T-helper 17 cell (primary cell): ENCODE data around the gene CUX1. TPM values are rescaled to one million over a fixed set of nuclear protein-coding genes. Genes with fewer than 3 reads are reported as not detected.

Source experiments
- ATAC-seq: fragments of 150-1000 bp; cut with Tn5 transposase; 2 replicates; pipeline ENCODE4 v1.10.0; 2021; ENCODE audit warnings: mild to moderate bottlenecking, moderate library complexity
- DNase-seq, 3 donors: peaks; one replicate each; pipeline versions ENCODE4 v3.0.0 to v3.0.0-alpha.2; 2020 to 2021
- H3K9me3 ChIP-seq: one replicate; pipeline ENCODE4 v1.7.0; 2013; ENCODE audit warnings: low read length, mild to moderate bottlenecking; ENCODE audit not compliant: control insufficient read depth, poor library complexity, severe bottlenecking
- H3K27ac Mint-ChIP-seq: one replicate; pipeline ENCODE4 v1.8.0; 2022; ENCODE audit warnings: mild to moderate bottlenecking, moderate library complexity, mixed read lengths
- H3K27me3 Mint-ChIP-seq: one replicate; pipeline ENCODE4 v1.8.0; 2022; ENCODE audit warnings: mixed read lengths
- H3K36me3 Mint-ChIP-seq: one replicate; pipeline ENCODE4 v1.8.0; 2022; ENCODE audit warnings: low read depth, mixed read lengths
- H3K4me1 Mint-ChIP-seq: one replicate; pipeline ENCODE4 v1.8.0; 2022; ENCODE audit warnings: mild to moderate bottlenecking, mixed read lengths
- H3K4me3 Mint-ChIP-seq: one replicate; pipeline ENCODE4 v1.8.0; 2022; ENCODE audit warnings: mild to moderate bottlenecking, moderate library complexity, mixed read lengths
- total RNA-seq, 4 donors: library from RNA in 2 of 4; stranded (reverse) in 2 of 4; gene quantifications; one replicate each; pipeline ENCODE4 v1.2.3 and lab custom pipeline; 2022 to 2026

Gene CUX1
- total RNA-seq, 2 donors from 2014 or later = 35.6 to 52.8 TPM

GRCh38 chr7:102189756-102190155, 372.3 kb downstream of the CUX1 start:
- DNase-seq = no peak
- Mint-ChIP-seq H3K4me1 (peaks cover 6% of the 10 kb centered on the region), H3K27me3 (no peaks in the 10 kb centered on the region), H3K36me3 (peaks cover 7% of the 10 kb centered on the region), H3K4me3 (no peak overlapping the region), H3K27ac (no peak overlapping the region)
- ATAC-seq = no peak
- no peaks in the 10 kb centered on the region for H3K9me3 ChIP-seq

GRCh38 chr7:102190776-102191350, 373.4 kb downstream of the CUX1 start:
- ATAC-seq (no peak), DNase-seq (no peak)
- peaks cover 6% of the 10 kb centered on the region for H3K4me1 Mint-ChIP-seq
- H3K9me3 ChIP-seq = no peaks in the 10 kb centered on the region
- no peak overlapping the region for H3K4me3 Mint-ChIP-seq
- no peak overlapping the region for H3K27ac Mint-ChIP-seq
- peaks cover 7% of the 10 kb centered on the region for H3K36me3 Mint-ChIP-seq
- no peaks in the 10 kb centered on the region for H3K27me3 Mint-ChIP-seq

DNA sequence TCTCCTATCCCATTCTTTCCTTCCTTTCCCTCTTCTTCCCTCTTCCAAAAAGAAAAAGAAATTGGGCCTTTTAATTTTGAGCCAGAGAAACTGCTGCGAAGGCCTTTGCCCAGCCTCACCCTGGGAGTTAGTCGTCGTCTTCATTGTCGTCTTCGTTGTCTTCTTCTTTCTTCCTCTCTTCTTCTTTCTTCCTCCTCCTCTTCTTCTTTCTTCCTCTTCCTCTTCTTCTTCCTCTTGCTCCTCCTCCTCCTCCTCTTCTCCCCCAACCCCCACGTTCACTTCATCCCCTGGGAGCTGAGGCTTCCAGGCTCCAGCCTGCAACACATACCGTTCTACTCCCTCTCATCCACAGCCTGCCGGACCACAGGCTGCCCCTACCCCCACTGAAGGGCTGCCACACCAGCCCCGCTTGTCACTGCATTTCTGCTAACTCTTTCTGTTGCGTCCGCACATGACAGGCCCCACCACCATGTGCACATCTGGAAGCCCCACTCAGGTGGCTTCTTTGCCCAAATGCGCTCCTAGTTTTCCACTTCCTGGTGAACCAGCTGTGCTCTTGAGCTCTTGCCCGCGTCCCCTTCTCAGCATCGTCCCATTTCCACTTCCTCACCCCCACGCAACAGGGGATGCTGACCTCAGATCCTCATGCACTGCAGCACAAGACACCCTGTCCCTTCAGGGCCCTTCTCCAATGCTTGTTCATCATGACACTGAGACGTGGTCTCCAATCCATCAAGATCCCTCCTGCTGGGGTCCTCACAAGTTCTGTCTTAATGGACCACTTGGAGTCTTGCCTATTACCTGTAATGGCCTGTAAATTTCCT, 374.3 kb downstream of the CUX1 start:
- Mint-ChIP-seq H3K27ac (no peak overlapping the region), H3K36me3 (peaks cover 9% of the 10 kb centered on the region), H3K4me1 (peaks cover 8% of the 10 kb centered on the region), H3K4me3 (no peak overlapping the region), H3K27me3 (no peaks in the 10 kb centered on the region)
- no peaks in the 10 kb centered on the region for H3K9me3 ChIP-seq
- ATAC-seq = no peak
- DNase-seq = no peak

- peaks cover 9% of the 10 kb centered on the region for H3K4me1 Mint-ChIP-seq
- peaks cover 11% of the 10 kb centered on the region for H3K36me3 Mint-ChIP-seq
- ATAC-seq = no peak
These were observed 375.4 kb downstream of the CUX1 start for GRCh38 chr7:102192790-102193189.

GRCh38 chr7:102193806-102194205, 376.4 kb downstream of the CUX1 start:
- DNase-seq (no peak), ATAC-seq (no peak)
- Mint-ChIP-seq H3K36me3 (peaks cover 9% of the 10 kb centered on the region), H3K27me3 (no peaks in the 10 kb centered on the region), H3K4me1 (peaks cover 9% of the 10 kb centered on the region), H3K27ac (no peak overlapping the region), H3K4me3 (no peak overlapping the region)
- H3K9me3 ChIP-seq = no peaks in the 10 kb centered on the region

More at GRCh38 chr7:102192790-102193189, 375.4 kb downstream of the CUX1 start:
- DNase-seq = no peak
- no peaks in the 10 kb centered on the region for H3K9me3 ChIP-seq
- Mint-ChIP-seq H3K27ac (peak overlapping the region; percentile 6), H3K27me3 (no peaks in the 10 kb centered on the region), H3K4me3 (no peak overlapping the region)

DNA sequence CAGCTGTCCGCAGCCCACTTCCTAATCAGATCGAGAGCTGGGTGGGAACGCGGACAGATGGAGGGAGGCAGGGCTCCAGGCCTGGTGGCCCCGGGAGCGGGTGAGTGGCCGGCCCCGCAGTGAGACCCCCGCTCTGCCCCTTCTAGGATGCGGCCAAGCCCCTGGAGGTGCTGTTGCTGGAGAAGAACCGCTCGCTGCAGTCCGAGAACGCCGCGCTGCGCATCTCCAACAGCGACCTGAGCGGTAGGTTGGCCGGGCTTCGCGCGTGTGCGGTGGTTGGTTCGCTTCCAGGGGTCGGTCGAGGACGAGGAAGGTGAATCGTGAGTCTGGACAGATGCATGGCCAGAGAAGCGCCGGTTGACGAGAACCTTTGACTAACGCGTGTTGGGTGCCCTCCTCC, 377.9 kb downstream of the CUX1 start:
- ATAC-seq = no peak
- Mint-ChIP-seq H3K4me1 (peaks cover 9% of the 10 kb centered on the region), H3K36me3 (peaks cover 9% of the 10 kb centered on the region), H3K27me3 (no peaks in the 10 kb centered on the region), H3K27ac (no peak overlapping the region), H3K4me3 (no peak overlapping the region)
- no peak for DNase-seq
- no peaks in the 10 kb centered on the region for H3K9me3 ChIP-seq

GRCh38 chr7:102196028-102196427, 378.6 kb downstream of the CUX1 start:
- Mint-ChIP-seq H3K4me3 (no peak overlapping the region), H3K4me1 (peaks cover 7% of the 10 kb centered on the region), H3K27ac (no peak overlapping the region), H3K36me3 (peaks cover 6% of the 10 kb centered on the region), H3K27me3 (no peaks in the 10 kb centered on the region)
- H3K9me3 ChIP-seq = no peaks in the 10 kb centered on the region
- ATAC-seq = no peak
- no peak for DNase-seq

DNA sequence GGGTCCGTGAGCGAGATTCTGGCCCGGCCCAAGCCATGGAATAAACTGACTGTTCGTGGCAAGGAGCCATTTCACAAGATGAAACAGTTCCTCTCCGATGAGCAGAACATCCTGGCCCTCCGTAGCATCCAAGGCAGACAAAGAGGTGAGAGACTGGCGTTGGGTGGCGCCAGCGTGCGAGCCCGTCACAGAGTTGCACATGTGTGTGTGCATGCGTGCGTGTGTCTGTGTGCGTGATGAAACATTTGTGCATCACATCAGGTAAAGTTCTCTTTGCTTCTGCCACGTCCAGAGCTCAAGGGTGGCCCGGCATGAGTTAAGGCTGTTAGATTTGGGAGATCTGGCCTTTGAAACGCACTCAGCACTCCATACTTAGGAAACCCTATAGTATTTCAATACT, 379.7 kb downstream of the CUX1 start:
- ATAC-seq = no peak
- no peak for DNase-seq
- Mint-ChIP-seq H3K36me3 (peaks cover 5% of the 10 kb centered on the region), H3K27ac (no peak overlapping the region), H3K27me3 (no peaks in the 10 kb centered on the region), H3K4me1 (peaks cover 2% of the 10 kb centered on the region), H3K4me3 (no peak overlapping the region)
- H3K9me3 ChIP-seq = no peaks in the 10 kb centered on the region

- peaks cover 2% of the 10 kb centered on the region for H3K4me1 Mint-ChIP-seq
- ATAC-seq (no peak), DNase-seq (no peak)
- no peak overlapping the region for H3K27ac Mint-ChIP-seq
- no peaks in the 10 kb centered on the region for H3K27me3 Mint-ChIP-seq
- no peak overlapping the region for H3K4me3 Mint-ChIP-seq
- peaks cover 5% of the 10 kb centered on the region for H3K36me3 Mint-ChIP-seq
- H3K9me3 ChIP-seq = no peaks in the 10 kb centered on the region
These were observed 380.2 kb downstream of the CUX1 start for GRCh38 chr7:102197599-102197998.

GRCh38 chr7:102198417-102198956, 381.1 kb downstream of the CUX1 start:
- H3K9me3 ChIP-seq = no peaks in the 10 kb centered on the region
- no peaks in the 10 kb centered on the region for H3K27me3 Mint-ChIP-seq
- DNase-seq (no peak), ATAC-seq (no peak)
- peaks cover 2% of the 10 kb centered on the region for H3K4me1 Mint-ChIP-seq
- peaks cover 5% of the 10 kb centered on the region for H3K36me3 Mint-ChIP-seq
- H3K4me3 Mint-ChIP-seq = no peak overlapping the region
- no peak overlapping the region for H3K27ac Mint-ChIP-seq

GRCh38 chr7:102201576-102201975, 384.1 kb downstream of the CUX1 start:
- ATAC-seq = no peak
- H3K4me3 Mint-ChIP-seq = no peak overlapping the region
- H3K27me3 Mint-ChIP-seq = no peaks in the 10 kb centered on the region
- H3K9me3 ChIP-seq = no peaks in the 10 kb centered on the region
- H3K4me1 Mint-ChIP-seq = peaks cover 2% of the 10 kb centered on the region
- no peak for DNase-seq
- peaks cover 9% of the 10 kb centered on the region for H3K36me3 Mint-ChIP-seq
- no peak overlapping the region for H3K27ac Mint-ChIP-seq

DNA sequence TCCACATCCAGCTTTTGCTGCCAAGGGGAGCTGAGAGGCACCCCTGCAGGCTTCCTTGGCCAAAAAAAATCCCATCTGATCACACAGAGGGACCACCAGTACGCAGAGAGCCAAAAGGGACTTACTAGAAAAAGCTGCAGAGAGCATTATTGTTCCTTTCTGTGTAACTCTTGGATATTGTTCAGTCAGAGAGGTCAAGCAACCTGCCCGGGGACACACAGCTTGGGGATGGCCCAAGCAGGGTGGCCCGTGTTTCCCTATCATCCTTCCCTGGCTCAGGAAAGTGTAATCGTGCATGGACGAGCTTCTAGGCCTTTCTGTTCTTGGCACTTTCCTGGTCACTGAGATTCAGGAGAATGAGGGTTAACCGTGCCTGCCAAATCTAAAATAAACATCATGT, 385.1 kb downstream of the CUX1 start:
- no peaks in the 10 kb centered on the region for H3K27me3 Mint-ChIP-seq
- H3K4me1 Mint-ChIP-seq = no peaks in the 10 kb centered on the region
- no peak for ATAC-seq
- H3K9me3 ChIP-seq = no peaks in the 10 kb centered on the region
- no peak overlapping the region for H3K4me3 Mint-ChIP-seq
- DNase-seq = no peak
- peaks cover 6% of the 10 kb centered on the region for H3K36me3 Mint-ChIP-seq
- no peak overlapping the region for H3K27ac Mint-ChIP-seq

DNA sequence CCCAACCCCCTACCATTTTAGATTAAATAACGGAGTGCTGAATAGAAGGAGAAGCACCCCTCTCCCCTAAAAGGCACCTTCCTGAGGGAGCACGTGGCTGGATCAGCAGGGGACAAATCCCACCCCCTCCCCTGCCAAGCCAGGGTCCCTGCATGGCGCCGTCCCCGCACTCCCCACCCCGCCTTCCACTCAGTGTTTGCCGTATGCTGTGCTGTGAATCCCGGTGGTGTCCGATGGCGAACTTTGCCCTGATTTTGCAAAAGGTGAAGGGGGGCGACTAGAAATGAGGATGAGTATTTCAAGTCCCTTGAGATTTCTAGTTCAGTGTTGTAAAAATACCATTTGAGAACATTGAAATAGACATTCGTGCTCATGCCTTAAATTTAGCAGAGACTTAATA, 385.8 kb downstream of the CUX1 start:
- DNase-seq (no peak), ATAC-seq (no peak)
- Mint-ChIP-seq H3K27ac (no peak overlapping the region), H3K4me1 (no peaks in the 10 kb centered on the region), H3K36me3 (peaks cover 6% of the 10 kb centered on the region), H3K4me3 (no peak overlapping the region), H3K27me3 (no peaks in the 10 kb centered on the region)
- H3K9me3 ChIP-seq = no peaks in the 10 kb centered on the region

GRCh38 chr7:102204212-102204611, 386.8 kb downstream of the CUX1 start:
- Mint-ChIP-seq H3K4me1 (no peaks in the 10 kb centered on the region), H3K27ac (no peak overlapping the region), H3K27me3 (no peaks in the 10 kb centered on the region), H3K36me3 (peaks cover 6% of the 10 kb centered on the region), H3K4me3 (no peak overlapping the region)
- ATAC-seq (no peak), DNase-seq (no peak)
- no peaks in the 10 kb centered on the region for H3K9me3 ChIP-seq
